ENCODE measurements around the gene GYG1.
A peak's percentile ranks its signal among the peaks of the same experiment; 100 is the strongest.
"Not testable (repeated sequence)": the region's sequence is repeated elsewhere in the genome, so short reads cannot be mapped to it uniquely, and the experiment has no call there.

The GYG1 gene

GRCh38 chr3:148981273-148981672, 10.1 kb upstream of the GYG1 start:
- no peak for DNase-seq (ENCODE audit: low read depth in 1 of 2, low spot score in 1 of 2)

GRCh38 chr3:148987551-148987950, 3.8 kb upstream of the GYG1 start:
- not testable (repeated sequence) for DNase-seq (ENCODE audit: low read depth in 1 of 2, low spot score in 1 of 2)

GRCh38 chr3:148990236-148990635, 1.1 kb upstream of the GYG1 start:
- no peak for DNase-seq (ENCODE audit: low read depth in 1 of 2, low spot score in 1 of 2)

GRCh38 chr3:148992027-148992634, 791 bp downstream of the GYG1 start:
- peak; percentile 12 to 13 for DNase-seq (ENCODE audit: low read depth in 1 of 2, low spot score in 1 of 2)

- no peak for DNase-seq (ENCODE audit: low read depth in 1 of 2, low spot score in 1 of 2)
Observed at GRCh38 chr3:148992635-148993255, 1.4 kb downstream of the GYG1 start.

- no peak for DNase-seq (ENCODE audit: low read depth in 1 of 2, low spot score in 1 of 2)
Observed at GRCh38 chr3:148997623-148998022, 6.3 kb downstream of the GYG1 start.

GRCh38 chr3:148998297-148998696, 7.0 kb downstream of the GYG1 start:
- DNase-seq (ENCODE audit: low read depth in 1 of 2, low spot score in 1 of 2): no peak

- no peak for DNase-seq (ENCODE audit: low read depth in 1 of 2, low spot score in 1 of 2)
Observed at GRCh38 chr3:148998715-148999423, 7.5 kb downstream of the GYG1 start.

GRCh38 chr3:148999806-149000205, 8.5 kb downstream of the GYG1 start:
- DNase-seq (ENCODE audit: low read depth in 1 of 2, low spot score in 1 of 2): no peak

- DNase-seq (ENCODE audit: low read depth in 1 of 2, low spot score in 1 of 2): no peak
Observed at GRCh38 chr3:149000206-149000745, 8.9 kb downstream of the GYG1 start.

GRCh38 chr3:149001727-149002126, 10.4 kb downstream of the GYG1 start:
- DNase-seq (ENCODE audit: low read depth in 1 of 2, low spot score in 1 of 2): no peak

- no peak for DNase-seq (ENCODE audit: low read depth in 1 of 2, low spot score in 1 of 2)
Observed at GRCh38 chr3:149003653-149004305, 12.4 kb downstream of the GYG1 start.

- no peak for DNase-seq (ENCODE audit: low read depth in 1 of 2, low spot score in 1 of 2)
Observed at GRCh38 chr3:149004622-149005021, 13.3 kb downstream of the GYG1 start.

GRCh38 chr3:149005416-149005815, 14.1 kb downstream of the GYG1 start:
- no peak for DNase-seq (ENCODE audit: low read depth in 1 of 2, low spot score in 1 of 2)

GRCh38 chr3:149007567-149008257, 16.4 kb downstream of the GYG1 start:
- DNase-seq (ENCODE audit: low read depth in 1 of 2, low spot score in 1 of 2): no peak

- DNase-seq (ENCODE audit: low read depth in 1 of 2, low spot score in 1 of 2): no peak
Observed at GRCh38 chr3:149009732-149010131, 18.4 kb downstream of the GYG1 start.

GRCh38 chr3:149010504-149010951, 19.2 kb downstream of the GYG1 start:
- no peak for DNase-seq (ENCODE audit: low read depth in 1 of 2, low spot score in 1 of 2)

GRCh38 chr3:149010966-149011365, 19.6 kb downstream of the GYG1 start:
- no peak for DNase-seq (ENCODE audit: low read depth in 1 of 2, low spot score in 1 of 2)

GRCh38 chr3:149011676-149012075, 20.3 kb downstream of the GYG1 start:
- DNase-seq (ENCODE audit: low read depth in 1 of 2, low spot score in 1 of 2): no peak

GRCh38 chr3:149013726-149014125, 22.4 kb downstream of the GYG1 start:
- DNase-seq (ENCODE audit: low read depth in 1 of 2, low spot score in 1 of 2): no peak

GRCh38 chr3:149015393-149015792, 24.1 kb downstream of the GYG1 start:
- DNase-seq (ENCODE audit: low read depth in 1 of 2, low spot score in 1 of 2): no peak

Measured in activated CD4-positive, alpha-beta T cell treated with anti-CD3 and anti-CD28 coated beads, Interleukin-2, amount 50 U/mL, for 24 hours (primary cell).